ENCODE results near the gene RHOBTB1.

Gene RHOBTB1

GRCh38 chr10:60903096-60903495, 40.9 kb downstream of the RHOBTB1 start:
- no peak for DNase-seq

GRCh38 chr10:60901561-60902235, 42.3 kb downstream of the RHOBTB1 start:
- no peak for DNase-seq

GRCh38 chr10:60899266-60899665, 44.7 kb downstream of the RHOBTB1 start:
- DNase-seq: no peak

GRCh38 chr10:60898321-60898720, 45.7 kb downstream of the RHOBTB1 start:
- no peak for DNase-seq

- no peak for DNase-seq
These were observed 47.2 kb downstream of the RHOBTB1 start for GRCh38 chr10:60896810-60897209.

- no peak for DNase-seq
These were observed 48.0 kb downstream of the RHOBTB1 start for GRCh38 chr10:60896033-60896432.

GRCh38 chr10:60894786-60895185, 49.2 kb downstream of the RHOBTB1 start:
- DNase-seq: no peak

- DNase-seq: no peak
These were observed 50.8 kb downstream of the RHOBTB1 start for GRCh38 chr10:60893231-60893630.

- DNase-seq: no peak
These were observed 51.4 kb downstream of the RHOBTB1 start for GRCh38 chr10:60892571-60892970.

- DNase-seq: no peak
These were observed 53.2 kb downstream of the RHOBTB1 start for GRCh38 chr10:60890811-60891210.

GRCh38 chr10:60883187-60883586, 60.8 kb downstream of the RHOBTB1 start:
- no peak for DNase-seq

GRCh38 chr10:60878224-60878623, 65.8 kb downstream of the RHOBTB1 start:
- DNase-seq: no peak

- DNase-seq: no peak
These were observed 66.2 kb downstream of the RHOBTB1 start for GRCh38 chr10:60877777-60878120.

GRCh38 chr10:60877061-60877776, 66.8 kb downstream of the RHOBTB1 start:
- no peak for DNase-seq

GRCh38 chr10:60873758-60874157, 70.2 kb downstream of the RHOBTB1 start:
- no peak for DNase-seq

GRCh38 chr10:60872451-60872850, 71.5 kb downstream of the RHOBTB1 start:
- DNase-seq: no peak

- DNase-seq: no peak
These were observed 72.8 kb downstream of the RHOBTB1 start for GRCh38 chr10:60871215-60871614.

- no peak for DNase-seq
These were observed 73.2 kb downstream of the RHOBTB1 start for GRCh38 chr10:60870803-60871202.

- no peak for DNase-seq
These were observed 73.6 kb downstream of the RHOBTB1 start for GRCh38 chr10:60870416-60870728.

GRCh38 chr10:60869652-60870415, 74.2 kb downstream of the RHOBTB1 start:
- no peak for DNase-seq

GRCh38 chr10:60868946-60869345, 75.0 kb downstream of the RHOBTB1 start:
- no peak for DNase-seq

- no peak for DNase-seq
These were observed 78.7 kb downstream of the RHOBTB1 start for GRCh38 chr10:60865198-60865783.

- no peak for DNase-seq
These were observed 80.2 kb downstream of the RHOBTB1 start for GRCh38 chr10:60863796-60864195.

- no peak for DNase-seq
These were observed 81.5 kb downstream of the RHOBTB1 start for GRCh38 chr10:60862517-60862916.

Measured in NCI-H2171 (cell line).